ENCODE data around the gene UST.
"Not testable (repeated sequence)": the region's sequence is repeated elsewhere in the genome, so short reads cannot be mapped to it uniquely, and the experiment has no call there.

The UST gene

DNA sequence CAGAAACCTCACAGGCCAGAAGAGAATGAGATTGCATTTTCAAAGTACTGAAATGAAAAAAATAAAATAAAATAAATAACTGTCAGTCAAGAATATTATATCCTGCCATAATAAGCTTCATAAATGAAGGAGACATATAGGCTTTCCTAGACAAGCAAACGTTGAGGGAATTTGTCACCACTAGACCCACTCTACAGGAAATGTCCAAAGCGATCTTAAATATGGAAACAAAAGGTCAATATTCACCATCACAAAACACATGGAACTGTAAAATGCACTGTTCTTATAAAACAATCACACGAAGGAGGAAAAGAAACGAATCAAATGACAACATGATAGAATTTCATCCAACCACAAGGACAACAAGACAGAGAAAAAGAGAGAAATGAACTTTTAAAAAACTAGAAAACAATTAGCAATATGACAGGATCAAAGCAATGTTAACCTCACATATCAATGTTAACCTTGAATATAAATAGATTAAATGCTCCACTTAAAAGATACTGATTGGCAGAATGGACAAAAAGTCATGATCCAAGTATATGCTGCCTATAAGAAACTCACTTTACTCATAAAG, 352.0 kb downstream of the UST start:
- DNase-seq = no peak

DNA sequence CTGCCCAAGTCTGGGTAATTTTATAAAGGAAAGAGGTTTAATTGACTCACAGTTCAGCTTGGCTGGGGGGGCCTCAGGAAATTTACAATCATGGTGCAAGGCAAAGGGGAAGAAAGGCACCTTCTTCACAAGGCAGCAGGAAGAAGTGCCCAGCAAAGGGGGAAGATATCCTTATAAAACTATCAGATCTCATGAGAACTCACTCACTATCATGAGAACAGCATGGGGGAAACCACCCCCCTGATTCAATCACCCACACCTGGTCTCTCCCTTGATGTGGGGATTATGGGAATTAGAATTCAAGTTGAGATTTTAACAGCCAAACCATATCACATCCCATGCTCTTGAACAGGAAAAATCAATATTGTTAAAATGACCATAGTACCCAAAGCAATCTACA, 355.5 kb downstream of the UST start:
- DNase-seq = no peak

DNA sequence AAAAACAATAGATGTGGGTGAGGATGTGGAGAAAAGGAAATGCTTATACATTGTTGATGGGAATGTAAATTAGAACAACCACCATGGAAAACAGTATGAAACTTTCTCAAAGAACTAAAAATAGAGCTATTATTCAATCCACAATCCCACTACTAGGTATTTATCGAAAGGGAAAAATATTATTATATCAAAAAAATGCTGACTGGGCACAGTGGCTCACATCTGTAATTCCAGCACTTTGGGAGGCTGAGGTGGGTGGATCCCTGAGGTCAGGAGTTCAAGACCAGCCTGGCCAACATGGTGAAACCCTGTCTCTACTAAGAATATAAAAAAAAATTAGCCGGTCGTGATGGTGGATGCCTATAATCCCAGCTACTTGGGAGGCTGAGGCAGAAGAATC, 357.1 kb downstream of the UST start:
- not testable (repeated sequence) for DNase-seq

DNA sequence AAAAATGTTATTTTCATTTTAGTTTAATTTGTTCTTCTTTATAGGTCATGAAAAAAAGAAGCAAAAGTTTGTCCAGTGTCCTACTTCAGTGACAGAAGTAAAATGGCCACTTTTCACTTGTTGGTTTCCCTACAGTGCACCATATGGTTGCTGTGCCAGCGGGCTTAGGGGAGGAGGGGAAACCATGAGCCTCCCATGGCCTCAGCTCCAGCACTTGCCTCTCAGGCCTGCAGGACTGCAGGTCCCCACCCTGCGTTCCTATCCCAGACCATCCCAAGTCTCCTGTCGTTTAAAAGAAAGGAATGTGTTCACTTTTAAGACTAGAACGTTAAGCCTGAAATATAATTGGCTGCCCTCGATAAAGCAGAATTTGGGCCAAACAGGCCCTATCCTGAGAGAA, 360.7 kb downstream of the UST start:
- no peak for DNase-seq

DNA sequence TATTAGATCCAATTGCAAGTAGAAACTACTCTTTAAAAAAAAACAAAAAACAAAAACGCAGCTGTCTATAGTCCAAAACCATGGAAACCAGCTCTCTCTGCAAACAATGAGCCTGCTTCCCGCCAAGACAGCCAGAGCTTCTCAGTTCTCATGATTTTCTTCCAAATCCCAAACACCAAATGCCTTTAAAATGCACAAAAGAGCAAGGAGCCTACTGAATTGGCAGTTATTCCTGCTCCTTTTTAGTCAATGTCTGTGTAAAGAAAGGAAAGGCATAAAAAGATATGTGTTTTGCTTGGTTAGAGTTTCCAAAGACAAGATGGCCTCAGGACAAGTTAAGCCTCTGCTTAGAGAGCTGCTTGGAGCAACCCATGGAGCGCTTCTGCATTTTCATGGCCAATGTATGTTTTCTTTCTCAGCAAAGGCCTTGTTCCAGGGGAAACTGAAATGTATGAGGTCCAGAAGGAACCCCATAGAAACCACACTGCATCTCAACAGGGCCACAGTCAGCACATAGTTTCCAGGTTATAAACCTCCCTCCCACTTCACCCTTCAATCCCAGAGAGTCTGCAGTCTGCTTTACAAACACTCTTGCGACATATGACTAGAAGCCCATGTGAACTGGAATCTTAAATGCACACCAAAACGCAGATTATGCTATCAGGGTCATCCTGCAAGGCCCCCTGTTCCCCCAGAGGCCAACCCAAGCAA, 361.4 kb downstream of the UST start:
- DNase-seq = no peak

DNA sequence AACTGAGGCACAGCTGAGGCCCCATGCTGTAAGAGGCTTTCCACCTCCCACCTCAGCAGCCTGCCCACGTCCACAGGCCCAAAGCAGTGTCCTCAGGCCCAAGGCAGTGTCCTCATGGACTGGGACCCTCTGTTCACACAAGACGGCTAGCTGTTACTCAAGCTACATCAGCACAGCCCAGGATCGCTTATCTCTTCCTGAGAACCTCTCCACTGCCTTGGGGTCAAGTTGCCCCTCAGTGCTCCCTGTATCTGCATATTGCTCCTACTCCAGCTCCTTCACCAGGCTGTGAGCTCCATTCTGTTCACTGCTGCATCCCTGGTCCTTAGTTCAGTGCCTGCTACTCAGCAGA, 361.9 kb downstream of the UST start:
- DNase-seq = no peak

DNA sequence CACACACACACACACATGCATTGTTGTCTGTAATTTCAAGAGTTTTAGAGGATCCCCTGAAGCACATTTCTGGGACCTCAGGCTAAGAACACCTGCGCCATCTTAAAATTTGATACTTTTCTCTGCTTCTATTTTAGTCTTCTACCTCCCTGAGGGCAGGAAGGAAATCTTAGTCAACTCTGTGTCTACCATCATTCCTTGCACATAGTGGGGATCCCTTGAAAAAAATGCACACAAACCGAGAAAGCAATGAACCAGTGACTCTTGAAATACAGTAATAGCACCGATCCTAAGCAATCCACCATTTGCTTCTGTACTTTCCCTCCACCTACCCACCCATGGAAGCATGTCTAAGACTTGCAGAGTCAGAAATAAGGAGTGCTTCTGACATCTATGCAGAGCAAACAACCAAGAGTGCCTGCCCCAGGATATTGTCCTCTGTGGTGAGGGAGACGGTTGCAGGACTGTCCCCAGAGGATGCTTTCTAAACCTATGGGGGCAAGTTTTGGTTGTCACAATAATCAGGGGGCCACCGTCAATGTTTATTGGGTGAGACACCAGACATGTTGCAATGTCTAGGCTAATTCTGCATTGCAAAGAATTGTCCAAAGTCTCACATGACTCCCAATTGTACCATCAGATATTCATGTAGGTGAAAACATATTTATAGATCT, 362.7 kb downstream of the UST start:
- no peak for DNase-seq

DNA sequence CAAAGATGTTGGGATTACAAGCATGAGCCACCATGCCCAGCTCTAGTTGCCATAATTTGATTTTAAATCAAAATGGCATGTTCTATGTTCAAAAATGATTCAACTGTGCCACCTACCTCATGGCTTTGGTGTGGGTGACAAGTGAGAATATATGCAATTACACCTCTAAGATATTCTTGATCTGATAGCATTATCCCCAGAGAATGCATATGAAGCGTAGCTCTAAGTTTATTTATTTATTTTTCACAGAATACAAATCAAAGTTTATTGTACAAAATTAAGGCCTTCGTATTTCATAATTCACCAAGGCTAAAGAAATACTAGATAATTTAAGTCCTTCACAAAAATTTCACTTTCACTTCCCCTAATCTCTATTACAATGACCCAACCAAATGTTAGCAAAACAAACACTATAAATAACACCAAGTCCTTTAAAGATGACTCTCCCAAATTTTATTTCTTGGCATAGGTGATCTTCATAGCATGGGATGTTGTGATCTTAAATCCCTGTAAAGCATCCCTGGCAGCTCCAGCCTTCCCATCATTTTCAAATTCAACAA, 364.8 kb downstream of the UST start:
- DNase-seq = no peak

DNA sequence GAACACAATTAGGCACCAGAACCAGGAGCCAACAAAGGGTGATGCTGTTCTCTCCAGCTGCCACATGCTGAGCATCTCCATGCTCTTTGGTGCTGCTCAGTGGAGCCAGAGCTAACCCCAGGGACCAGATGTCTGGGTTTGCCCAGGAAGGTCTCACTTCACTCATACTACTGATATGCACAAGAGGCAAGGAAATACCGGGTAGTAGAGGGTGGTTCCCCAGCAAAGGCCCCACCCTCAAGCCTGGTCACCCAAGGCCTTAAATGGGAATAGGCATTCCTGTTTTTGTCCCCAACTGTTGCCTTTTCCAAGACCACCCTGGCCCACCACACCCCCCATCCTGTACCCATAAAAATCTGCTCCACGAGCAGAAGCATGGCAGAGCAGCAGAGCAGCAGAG, 366.1 kb downstream of the UST start:
- DNase-seq = no peak

DNA sequence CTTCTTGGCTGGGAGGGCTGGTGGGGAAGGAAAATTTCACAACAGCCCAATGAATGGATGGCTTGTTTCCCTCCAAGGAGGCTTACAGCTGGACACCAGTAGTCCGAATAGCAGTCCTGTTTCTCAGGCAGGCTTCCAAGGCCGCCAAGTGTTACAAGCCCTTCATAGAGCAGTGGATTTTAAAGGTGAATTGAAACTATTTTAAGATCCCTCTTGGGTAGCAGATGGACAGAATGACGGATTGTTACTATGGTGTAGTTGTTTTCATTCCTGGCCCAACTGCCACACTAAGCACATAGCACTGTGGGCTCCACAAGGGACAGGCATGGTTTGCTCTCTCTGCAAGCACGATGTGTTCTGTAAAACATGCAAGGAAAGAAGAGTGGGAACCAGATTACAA, 367.3 kb downstream of the UST start:
- DNase-seq = no peak

DNA sequence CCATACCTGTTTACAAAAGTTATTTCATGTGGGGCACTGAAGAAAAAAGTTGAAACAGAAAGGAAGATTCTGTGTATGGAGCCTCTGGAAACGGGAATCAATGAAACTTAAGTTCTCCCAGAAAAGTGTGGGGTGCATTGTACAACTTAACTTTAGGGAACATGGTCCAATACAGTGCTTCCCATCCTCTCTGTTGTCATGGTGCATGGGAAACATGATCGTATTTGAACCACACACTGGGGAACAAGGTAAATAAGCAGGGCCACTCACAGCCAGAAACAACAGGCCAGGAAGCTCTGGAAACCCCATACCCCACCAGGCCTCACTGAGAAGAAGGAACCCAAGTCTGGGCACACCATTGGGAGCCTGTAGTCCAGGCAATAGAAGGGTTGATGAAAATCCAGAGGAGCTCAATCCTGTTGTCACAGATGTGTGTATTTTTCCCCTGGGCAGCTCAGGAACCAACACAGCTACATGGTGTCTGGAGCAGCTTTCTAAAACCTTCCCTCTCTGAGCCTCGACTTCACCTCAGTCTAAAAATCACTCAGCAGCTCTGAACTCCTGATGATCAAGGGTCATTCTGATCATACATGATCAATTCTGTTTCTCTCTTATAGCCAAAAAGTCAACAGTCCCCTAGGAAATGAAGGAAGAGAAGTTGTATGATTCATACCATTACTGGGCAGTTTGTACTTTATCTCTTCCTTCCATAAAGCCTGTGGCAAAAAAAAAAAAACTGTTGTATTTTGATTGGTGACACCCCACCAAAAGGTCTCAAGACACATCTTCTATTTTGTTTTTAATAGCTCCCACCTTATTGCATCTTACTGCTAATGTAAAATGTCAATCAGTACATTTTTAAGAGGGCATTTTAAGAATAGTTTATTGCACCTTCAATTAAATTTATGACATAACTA, 372.2 kb downstream of the UST start:
- DNase-seq = no peak

DNA sequence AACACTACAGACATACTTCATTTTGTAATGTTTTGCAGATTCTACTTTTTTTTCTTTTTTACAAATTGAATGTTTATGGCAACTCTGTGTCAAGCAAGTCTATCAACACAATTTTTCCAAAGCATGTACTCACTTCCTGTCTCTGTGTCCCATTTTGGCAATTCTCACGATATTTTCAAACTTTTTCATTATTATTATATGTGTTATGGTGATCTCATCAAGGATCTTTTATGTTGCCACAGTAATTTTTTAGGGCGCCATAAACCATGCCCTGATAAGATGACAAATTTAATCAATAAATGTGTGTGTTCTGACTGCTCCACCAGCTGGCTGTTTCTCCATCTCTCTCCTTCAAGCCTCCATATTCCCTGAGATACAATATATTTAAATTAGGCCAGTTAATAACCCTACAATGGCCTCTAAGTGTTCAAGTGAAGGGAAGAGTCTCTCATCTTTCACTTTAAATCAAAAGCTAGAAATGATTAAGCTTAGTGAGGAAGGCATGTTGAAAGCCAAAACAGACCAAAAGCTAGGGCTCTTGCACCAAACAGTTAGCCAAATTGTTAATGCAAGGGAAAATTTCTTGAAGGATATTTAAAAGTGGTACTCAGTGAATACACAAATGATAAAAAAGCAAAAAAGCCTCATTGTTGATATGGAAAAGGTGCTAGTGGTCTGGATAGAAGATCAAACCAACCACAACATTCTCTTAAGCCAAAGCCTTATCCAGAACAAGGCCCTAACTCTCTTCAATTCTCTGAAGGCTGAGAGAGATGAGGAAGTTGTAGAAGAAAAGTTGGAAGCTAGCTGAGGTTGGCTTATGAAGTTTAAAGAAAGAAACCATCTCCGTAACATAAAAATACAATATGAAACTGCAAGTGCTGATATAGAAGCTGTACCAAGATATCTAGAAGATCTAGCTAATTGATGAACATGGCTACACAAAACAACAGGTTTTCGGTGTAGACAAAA, 376.3 kb downstream of the UST start:
- no peak for DNase-seq

DNA sequence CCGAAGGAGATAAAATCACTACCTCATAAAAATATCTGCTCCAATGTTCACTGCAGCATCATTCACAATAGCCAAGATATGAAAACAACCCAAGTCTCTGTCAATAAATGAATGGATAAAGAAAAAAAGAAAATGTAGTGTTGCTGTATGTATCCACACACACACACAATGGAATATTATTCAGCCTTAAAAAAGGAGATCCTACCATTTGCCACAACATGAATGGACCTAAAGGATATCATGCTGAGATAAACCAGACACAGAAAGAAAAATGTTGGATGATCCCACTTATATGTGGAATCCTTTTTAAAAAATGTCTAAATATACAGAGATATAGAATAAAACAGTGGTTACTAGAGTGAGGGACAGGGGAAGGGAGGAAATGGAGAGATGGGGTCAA, 378.5 kb downstream of the UST start:
- no peak for DNase-seq
